Measurements from ENCODE around the gene INCA1. TPM values are rescaled to one million over a fixed set of nuclear protein-coding genes. Genes with fewer than 3 reads are reported as not detected.

The INCA1 gene
- total and polyA plus RNA-seq, 2 donors (not counting 3 experiments of a cell fraction or from before 2014, with no cell fraction given) = 0.71 to 1.0 TPM

DNA sequence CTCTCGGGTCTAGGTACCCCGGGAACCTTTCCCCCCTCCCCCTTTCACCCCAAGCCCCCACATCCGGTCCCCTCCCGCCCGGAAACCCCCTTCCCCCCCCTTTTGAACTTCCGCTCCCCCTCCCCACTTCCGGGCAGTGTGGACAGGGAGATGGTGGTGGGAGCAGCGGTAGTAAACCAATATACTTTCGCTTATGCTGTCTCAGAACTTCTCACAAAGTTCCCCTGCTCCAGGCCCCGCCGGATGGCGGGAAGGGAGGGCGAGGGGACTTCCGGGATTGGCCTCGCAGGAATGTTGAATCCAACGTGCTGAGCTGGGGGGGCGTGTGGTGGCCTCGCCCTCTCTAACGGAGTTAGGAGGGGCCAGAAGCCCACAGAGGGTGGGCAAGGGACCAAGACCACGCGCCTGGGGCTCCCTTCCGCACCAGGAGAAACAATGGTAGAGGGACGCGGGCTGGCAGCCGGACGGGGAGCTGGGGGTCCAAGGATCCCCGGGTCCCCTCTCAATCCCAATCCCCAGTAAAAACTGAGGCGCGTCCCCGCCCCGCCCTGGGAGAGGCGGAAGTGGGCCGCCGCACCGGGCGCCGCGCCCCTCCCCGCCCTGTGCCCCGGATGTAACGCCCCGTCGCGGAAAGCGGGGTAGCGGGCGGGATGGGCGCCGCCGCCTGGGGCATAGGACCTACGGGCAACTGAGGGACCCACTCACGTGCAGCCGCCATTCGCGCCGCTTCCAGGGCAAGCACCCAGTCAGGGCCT is 49.7 kb downstream of the INCA1 start:
- TF ChIP-seq POLR2A (IDR thresholded peaks at IDR 0.05; ENCODE audit: low read depth, low read length) = peak; percentile 46
- TF ChIP-seq, protein P1, sequence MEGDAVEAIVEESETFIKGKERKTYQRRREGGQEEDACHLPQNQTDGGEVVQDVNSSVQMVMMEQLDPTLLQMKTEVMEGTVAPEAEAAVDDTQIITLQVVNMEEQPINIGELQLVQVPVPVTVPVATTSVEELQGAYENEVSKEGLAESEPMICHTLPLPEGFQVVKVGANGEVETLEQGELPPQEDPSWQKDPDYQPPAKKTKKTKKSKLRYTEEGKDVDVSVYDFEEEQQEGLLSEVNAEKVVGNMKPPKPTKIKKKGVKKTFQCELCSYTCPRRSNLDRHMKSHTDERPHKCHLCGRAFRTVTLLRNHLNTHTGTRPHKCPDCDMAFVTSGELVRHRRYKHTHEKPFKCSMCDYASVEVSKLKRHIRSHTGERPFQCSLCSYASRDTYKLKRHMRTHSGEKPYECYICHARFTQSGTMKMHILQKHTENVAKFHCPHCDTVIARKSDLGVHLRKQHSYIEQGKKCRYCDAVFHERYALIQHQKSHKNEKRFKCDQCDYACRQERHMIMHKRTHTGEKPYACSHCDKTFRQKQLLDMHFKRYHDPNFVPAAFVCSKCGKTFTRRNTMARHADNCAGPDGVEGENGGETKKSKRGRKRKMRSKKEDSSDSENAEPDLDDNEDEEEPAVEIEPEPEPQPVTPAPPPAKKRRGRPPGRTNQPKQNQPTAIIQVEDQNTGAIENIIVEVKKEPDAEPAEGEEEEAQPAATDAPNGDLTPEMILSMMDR (IDR thresholded peaks at IDR 0.05; ENCODE audit: extremely low read depth in 1 of 2, insufficient read depth in 1 of 2, low read depth in 1 of 2, low read length in 2 of 2) = no peak
- intact Hi-C loops (cut with micrococcal nuclease) (loop anchor here (1.0 to 2.0 kb wide), 3 partner anchors 7 to 39 kb away; partner anchors contain the start of genes RNF167, SLC25A11 and SPAG7), dilution Hi-C loops (cut with MboI; ENCODE audit: extremely low pct_ligation_motif_present, low sequenced_read_pairs) (no loop called here)
- FAIRE-seq = peak; percentile 44
- H3K4me2 ChIP-seq (ENCODE audit: insufficient read depth, low read length) = peak overlapping the region; percentile 42
- H3K36me3 ChIP-seq (ENCODE audit: control insufficient read depth in 2 of 2, extremely low read depth in 1 of 2, insufficient read depth in 2 of 2, low read length in 2 of 2) = peaks cover 13 to 27% of the 10 kb centered on the region in 2 experiments
- DNase-seq (ENCODE audit: low read depth, low spot score) = peak; percentile 36
- H3K4me1 ChIP-seq (ENCODE audit: control insufficient read depth, extremely low read depth, insufficient read depth, low read length) = peaks cover 30% of the 10 kb centered on the region
- POLR2A ChIA-PET = interaction anchor here (2.3 kb wide), 1 partner anchor 20 kb away, joined by 18 read pairs; the partner anchor contains the start of gene SPAG7
- no peaks in the 10 kb centered on the region for H3K9me1 ChIP-seq (replicated peaks; ENCODE audit: control insufficient read depth, extremely low read depth, insufficient read depth, low read length)
- H2AFZ ChIP-seq (ENCODE audit: low read depth, low read length) = no peak overlapping the region
- H3K9ac ChIP-seq (replicated peaks; ENCODE audit: extremely low read depth, insufficient read depth, low read length) = peak overlapping the region; percentile 76
- BruUV-seq (replicated peaks) = no TSS peak
- H4K20me1 ChIP-seq (replicated peaks; ENCODE audit: control insufficient read depth, extremely low read depth, insufficient read depth, low read length) = no peaks in the 10 kb centered on the region
- H3K9me3 ChIP-seq (replicated peaks; ENCODE audit: control insufficient read depth, insufficient read depth, low read length) = no peaks in the 10 kb centered on the region
- H3K79me2 ChIP-seq (ENCODE audit: control insufficient read depth, insufficient read depth, low read length) = peaks cover 57% of the 10 kb centered on the region
- no peaks in the 10 kb centered on the region for H3K27me3 ChIP-seq (ENCODE audit: control insufficient read depth in 2 of 2, insufficient read depth in 2 of 2, low read length in 2 of 2)
- CTCF ChIA-PET = interaction anchor here (1.3 to 2.8 kb wide), 3 partner anchors 36 to 45 kb away, joined by 3 to 12 read pairs (median 3); partner anchors contain the start of gene CHRNE
- H3K27ac ChIP-seq (ENCODE audit: insufficient read depth, low read depth, low read length) = peak overlapping the region; percentile 85
- H3K4me3 ChIP-seq (replicated peaks in 1 of 3; ENCODE audit: insufficient read depth in 1 of 3, low read depth in 1 of 3, low read length in 3 of 3) = peak overlapping the region; percentile 86 to 99 (median 95)

DNA sequence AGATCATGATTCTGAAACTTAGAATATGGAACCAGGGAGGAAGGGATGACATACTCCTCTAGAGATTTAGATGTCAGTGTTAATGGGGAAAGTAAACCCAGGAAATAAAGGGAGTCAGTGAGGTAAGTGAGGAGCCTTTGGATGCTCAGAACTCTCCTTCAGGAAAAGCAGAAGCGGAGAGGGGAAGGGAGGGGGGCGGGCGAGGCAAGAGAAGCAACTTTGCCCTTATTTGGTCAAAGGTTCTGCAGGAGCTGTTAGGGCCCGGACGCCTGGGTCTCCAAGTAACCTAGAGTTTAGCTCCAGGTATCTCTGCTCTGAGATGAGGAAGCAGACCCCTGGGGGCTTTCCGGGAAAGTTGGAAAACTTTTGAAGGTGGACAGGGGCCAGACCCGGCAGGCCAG is 50.3 kb downstream of the INCA1 start:
- Histone ChIP-seq H3K4me1 (ENCODE audit: control insufficient read depth, extremely low read depth, insufficient read depth, low read length) (peaks cover 30% of the 10 kb centered on the region), H3K9me1 (replicated peaks; ENCODE audit: control insufficient read depth, extremely low read depth, insufficient read depth, low read length) (no peaks in the 10 kb centered on the region), H3K4me2 (ENCODE audit: insufficient read depth, low read length) (peak overlapping the region; percentile 93), H4K20me1 (replicated peaks; ENCODE audit: control insufficient read depth, extremely low read depth, insufficient read depth, low read length) (no peaks in the 10 kb centered on the region), H3K9me3 (replicated peaks; ENCODE audit: control insufficient read depth, insufficient read depth, low read length) (no peaks in the 10 kb centered on the region), H3K9ac (replicated peaks; ENCODE audit: extremely low read depth, insufficient read depth, low read length) (peak overlapping the region; percentile 66), H3K36me3 (ENCODE audit: control insufficient read depth in 2 of 2, extremely low read depth in 1 of 2, insufficient read depth in 2 of 2, low read length in 2 of 2) (peaks cover 13 to 28% of the 10 kb centered on the region in 2 experiments), H3K4me3 (replicated peaks in 1 of 3; ENCODE audit: insufficient read depth in 1 of 3, low read depth in 1 of 3, low read length in 3 of 3) (peak overlapping the region; percentile 86 to 99 (median 95)), H3K79me2 (ENCODE audit: control insufficient read depth, insufficient read depth, low read length) (peaks cover 62% of the 10 kb centered on the region), H3K27me3 (ENCODE audit: control insufficient read depth in 2 of 2, insufficient read depth in 2 of 2, low read length in 2 of 2) (no peaks in the 10 kb centered on the region), H3K27ac (ENCODE audit: insufficient read depth, low read depth, low read length) (no peak overlapping the region), H2AFZ (ENCODE audit: low read depth, low read length) (no peak overlapping the region)
- dilution Hi-C loops (cut with MboI; ENCODE audit: extremely low pct_ligation_motif_present, low sequenced_read_pairs) = no loop called here
- TF ChIP-seq, protein P1 (IDR thresholded peaks at IDR 0.05; ENCODE audit: extremely low read depth in 1 of 2, insufficient read depth in 1 of 2, low read depth in 1 of 2, low read length in 2 of 2) = no peak
- TF ChIP-seq JUN (IDR thresholded peaks at IDR 0.05; ENCODE audit: borderline replicate concordance, insufficient read depth, insufficient read length, low read depth) (no peak), GATA2 (IDR thresholded peaks at IDR 0.05; ENCODE audit: insufficient read depth, insufficient read length, low read depth, low read length) (no peak), POLR2AphosphoS5 (IDR thresholded peaks at IDR 0.05; ENCODE audit: insufficient read depth, low read depth, low read length) (peak; percentile 26), FOS (IDR thresholded peaks at IDR 0.05; ENCODE audit: borderline replicate concordance, insufficient read depth, low read length) (no peak)
- TF ChIP-seq, protein P2, sequence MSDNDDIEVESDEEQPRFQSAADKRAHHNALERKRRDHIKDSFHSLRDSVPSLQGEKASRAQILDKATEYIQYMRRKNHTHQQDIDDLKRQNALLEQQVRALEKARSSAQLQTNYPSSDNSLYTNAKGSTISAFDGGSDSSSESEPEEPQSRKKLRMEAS (IDR thresholded peaks at IDR 0.05; ENCODE audit: insufficient read depth, insufficient read length) = no peak
- DNase-seq (ENCODE audit: low read depth, low spot score) = no peak
- ChIA-PET POLR2A (interaction anchor here (2.3 kb wide), 1 partner anchor 20 kb away, joined by 18 read pairs; the partner anchor contains the start of gene SPAG7), CTCF (interaction anchor here (1.0 to 2.8 kb wide), 2 partner anchors 38 to 41 kb away, joined by 4 to 12 read pairs; partner anchors contain the start of gene CAMTA2)
- BruUV-seq (replicated peaks) = no TSS peak
- intact Hi-C loops (cut with micrococcal nuclease) = no loop called here
- peak; percentile 59 for FAIRE-seq
